ENCODE data around the gene PSD.

The PSD gene

DNA sequence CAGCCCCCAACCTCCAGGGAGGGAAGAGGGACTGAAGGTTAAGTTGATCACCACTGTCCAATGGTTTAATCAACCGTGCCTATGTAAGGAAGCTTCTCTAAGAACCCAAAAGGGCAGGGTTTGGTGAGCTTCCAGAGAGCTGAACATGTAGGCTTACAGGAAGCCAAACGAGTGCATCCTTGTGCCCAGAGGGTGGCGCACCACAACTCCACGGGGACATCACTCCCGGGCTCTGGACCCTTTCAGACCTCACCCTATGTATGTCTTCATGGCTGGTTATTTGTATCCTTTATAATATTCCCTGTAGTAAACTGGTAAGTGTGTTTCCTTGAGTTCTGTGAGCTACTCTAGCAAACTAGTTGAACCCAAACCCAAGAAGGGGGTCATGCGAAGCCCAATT lies 34.5 kb downstream of the PSD start:
- Histone ChIP-seq H3K27ac (ENCODE audit: poor library complexity, severe bottlenecking) (no peak overlapping the region), H3K4me1 (ENCODE audit: insufficient read depth, poor library complexity, severe bottlenecking) (no peaks in the 10 kb centered on the region), H3K36me3 (ENCODE audit: low read depth) (peaks cover 16% of the 10 kb centered on the region), H3K9me3 (ENCODE audit: severe bottlenecking) (no peaks in the 10 kb centered on the region), H3K27me3 (ENCODE audit: insufficient read depth, poor library complexity, severe bottlenecking) (no peaks in the 10 kb centered on the region), H3K4me3 (ENCODE audit: severe bottlenecking) (no peak overlapping the region)
- TF ChIP-seq, protein P1, sequence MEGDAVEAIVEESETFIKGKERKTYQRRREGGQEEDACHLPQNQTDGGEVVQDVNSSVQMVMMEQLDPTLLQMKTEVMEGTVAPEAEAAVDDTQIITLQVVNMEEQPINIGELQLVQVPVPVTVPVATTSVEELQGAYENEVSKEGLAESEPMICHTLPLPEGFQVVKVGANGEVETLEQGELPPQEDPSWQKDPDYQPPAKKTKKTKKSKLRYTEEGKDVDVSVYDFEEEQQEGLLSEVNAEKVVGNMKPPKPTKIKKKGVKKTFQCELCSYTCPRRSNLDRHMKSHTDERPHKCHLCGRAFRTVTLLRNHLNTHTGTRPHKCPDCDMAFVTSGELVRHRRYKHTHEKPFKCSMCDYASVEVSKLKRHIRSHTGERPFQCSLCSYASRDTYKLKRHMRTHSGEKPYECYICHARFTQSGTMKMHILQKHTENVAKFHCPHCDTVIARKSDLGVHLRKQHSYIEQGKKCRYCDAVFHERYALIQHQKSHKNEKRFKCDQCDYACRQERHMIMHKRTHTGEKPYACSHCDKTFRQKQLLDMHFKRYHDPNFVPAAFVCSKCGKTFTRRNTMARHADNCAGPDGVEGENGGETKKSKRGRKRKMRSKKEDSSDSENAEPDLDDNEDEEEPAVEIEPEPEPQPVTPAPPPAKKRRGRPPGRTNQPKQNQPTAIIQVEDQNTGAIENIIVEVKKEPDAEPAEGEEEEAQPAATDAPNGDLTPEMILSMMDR (IDR thresholded peaks at IDR 0.05; ENCODE audit: poor library complexity, severe bottlenecking), result no peak
- peak; percentile 11; the same call in 1 of the 3 replicates for ATAC-seq (ENCODE audit: low read depth)
- no peak for DNase-seq (ENCODE audit: low spot score)

DNA sequence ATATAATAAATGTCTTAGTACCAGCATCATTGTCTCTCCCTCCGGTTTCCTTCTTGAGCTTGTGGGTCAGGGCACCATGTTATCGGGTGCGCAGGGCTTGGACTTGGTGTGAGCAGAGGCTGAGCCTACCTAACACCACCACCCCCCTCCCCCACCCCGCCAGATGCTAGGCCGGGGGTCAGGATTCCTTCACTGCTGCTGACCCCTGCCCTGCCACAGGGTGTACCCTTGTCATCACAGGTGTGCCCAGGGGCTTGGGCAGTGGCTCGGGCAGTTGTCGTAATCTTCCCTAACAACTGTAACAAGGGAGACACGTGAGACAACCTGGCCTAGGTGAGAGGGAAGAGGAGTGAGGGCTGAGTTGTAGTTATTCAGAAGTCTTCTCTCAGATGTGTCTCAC lies 35.7 kb downstream of the PSD start:
- Histone ChIP-seq H3K36me3 (ENCODE audit: low read depth) (peaks cover 25% of the 10 kb centered on the region), H3K4me3 (ENCODE audit: severe bottlenecking) (no peak overlapping the region), H3K9me3 (ENCODE audit: severe bottlenecking) (no peaks in the 10 kb centered on the region), H3K4me1 (ENCODE audit: insufficient read depth, poor library complexity, severe bottlenecking) (no peaks in the 10 kb centered on the region), H3K27ac (ENCODE audit: poor library complexity, severe bottlenecking) (no peak overlapping the region), H3K27me3 (ENCODE audit: insufficient read depth, poor library complexity, severe bottlenecking) (no peaks in the 10 kb centered on the region)
- no peak for DNase-seq (ENCODE audit: low spot score)
- ATAC-seq (ENCODE audit: low read depth), result no peak
- TF ChIP-seq, protein P1 (IDR thresholded peaks at IDR 0.05; ENCODE audit: poor library complexity, severe bottlenecking), result no peak

GRCh38 chr10:102381983-102382382 lies 36.6 kb downstream of the PSD start:
- Histone ChIP-seq H3K27me3 (ENCODE audit: insufficient read depth, poor library complexity, severe bottlenecking) (no peaks in the 10 kb centered on the region), H3K4me1 (ENCODE audit: insufficient read depth, poor library complexity, severe bottlenecking) (no peaks in the 10 kb centered on the region), H3K36me3 (ENCODE audit: low read depth) (peaks cover 34% of the 10 kb centered on the region), H3K4me3 (ENCODE audit: severe bottlenecking) (no peak overlapping the region), H3K27ac (ENCODE audit: poor library complexity, severe bottlenecking) (no peak overlapping the region), H3K9me3 (ENCODE audit: severe bottlenecking) (no peaks in the 10 kb centered on the region)
- TF ChIP-seq, protein P1 (IDR thresholded peaks at IDR 0.05; ENCODE audit: poor library complexity, severe bottlenecking), result no peak
- ATAC-seq (ENCODE audit: low read depth) (no peak), DNase-seq (ENCODE audit: low spot score) (no peak)

DNA sequence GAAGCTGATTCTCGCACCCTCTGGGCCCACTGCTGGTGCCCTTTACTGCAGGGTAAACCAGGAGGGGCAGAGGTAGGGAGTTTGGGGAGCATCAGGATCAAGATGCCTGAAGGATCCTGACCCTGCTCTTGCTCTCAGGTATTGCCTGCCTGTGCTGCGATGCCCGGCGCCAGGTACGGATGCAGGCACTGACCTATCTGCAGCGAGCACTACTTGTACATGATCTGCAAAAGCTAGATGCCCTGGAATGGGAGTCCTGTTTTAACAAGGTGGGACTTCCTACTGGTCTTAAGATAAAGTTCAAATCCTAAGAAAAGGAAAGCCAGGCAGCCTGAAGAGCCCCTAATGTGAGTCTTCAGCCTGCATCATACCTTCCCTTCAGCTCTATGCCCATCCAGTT lies 39.2 kb downstream of the PSD start:
- DNase-seq (ENCODE audit: low spot score), result no peak
- Histone ChIP-seq H3K27me3 (ENCODE audit: insufficient read depth, poor library complexity, severe bottlenecking) (no peaks in the 10 kb centered on the region), H3K4me3 (ENCODE audit: severe bottlenecking) (no peak overlapping the region), H3K27ac (ENCODE audit: poor library complexity, severe bottlenecking) (no peak overlapping the region), H3K36me3 (ENCODE audit: low read depth) (peaks cover 57% of the 10 kb centered on the region), H3K4me1 (ENCODE audit: insufficient read depth, poor library complexity, severe bottlenecking) (no peaks in the 10 kb centered on the region), H3K9me3 (ENCODE audit: severe bottlenecking) (no peaks in the 10 kb centered on the region)
- ATAC-seq (ENCODE audit: low read depth), result no peak
- TF ChIP-seq, protein P1 (IDR thresholded peaks at IDR 0.05; ENCODE audit: poor library complexity, severe bottlenecking), result no peak

- peaks cover 79% of the 10 kb centered on the region for H3K36me3 ChIP-seq (ENCODE audit: low read depth)
- H3K4me1 ChIP-seq (ENCODE audit: insufficient read depth, poor library complexity, severe bottlenecking), result no peaks in the 10 kb centered on the region
- TF ChIP-seq, protein P1 (IDR thresholded peaks at IDR 0.05; ENCODE audit: poor library complexity, severe bottlenecking), result no peak
Measured at GRCh38 chr10:102376901-102377300, 41.7 kb downstream of the PSD start.

More at GRCh38 chr10:102376901-102377300, 41.7 kb downstream of the PSD start:
- DNase-seq (ENCODE audit: low spot score) (no peak), ATAC-seq (ENCODE audit: low read depth) (no peak)
- Histone ChIP-seq H3K27ac (ENCODE audit: poor library complexity, severe bottlenecking) (no peak overlapping the region), H3K9me3 (ENCODE audit: severe bottlenecking) (no peaks in the 10 kb centered on the region), H3K4me3 (ENCODE audit: severe bottlenecking) (no peak overlapping the region), H3K27me3 (ENCODE audit: insufficient read depth, poor library complexity, severe bottlenecking) (no peaks in the 10 kb centered on the region)

All from RWPE2 (cell line).